ENCODE results near the gene CLEC3B.

CLEC3B gene

DNA sequence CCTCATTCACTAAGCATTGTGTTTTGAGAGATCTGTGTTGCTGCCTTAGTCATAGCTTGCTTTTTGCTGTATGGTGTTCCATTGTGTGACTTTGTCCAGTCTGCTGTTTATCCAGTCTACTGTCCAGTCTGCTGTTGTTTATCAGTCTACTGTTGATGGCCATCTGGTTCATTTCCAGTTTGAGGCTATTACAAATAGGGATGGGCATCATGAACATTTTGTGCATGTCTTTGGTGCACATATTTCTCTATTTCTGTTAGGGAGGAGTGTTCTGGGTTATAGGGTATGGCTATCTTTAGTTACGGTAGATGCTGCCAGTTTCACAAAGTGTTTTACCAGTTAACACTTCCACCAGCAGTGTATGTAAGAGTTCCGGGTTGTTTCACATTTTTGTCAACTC, 22.2 kb upstream of the CLEC3B start:
- DNase-seq = no peak

DNA sequence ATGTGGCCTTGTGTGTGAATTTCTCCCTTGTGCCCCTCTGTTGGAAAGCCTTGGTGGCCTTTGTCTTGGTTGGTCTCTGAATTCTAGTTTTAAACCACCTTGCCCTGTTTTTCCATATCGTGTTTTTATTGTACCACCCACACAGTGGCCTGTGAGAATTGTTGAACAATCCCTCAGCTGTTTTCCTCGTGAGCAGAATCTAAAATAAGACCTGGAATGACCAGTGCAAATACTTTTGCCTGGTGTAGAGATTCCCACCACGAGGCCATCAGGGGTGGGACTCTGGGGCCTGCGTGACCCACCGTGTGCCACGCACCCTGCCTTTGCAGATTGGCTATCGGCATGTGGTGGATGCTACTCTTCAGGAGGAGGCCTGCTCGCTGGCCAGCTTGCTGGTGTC, 19.0 kb upstream of the CLEC3B start:
- no peak for DNase-seq

DNA sequence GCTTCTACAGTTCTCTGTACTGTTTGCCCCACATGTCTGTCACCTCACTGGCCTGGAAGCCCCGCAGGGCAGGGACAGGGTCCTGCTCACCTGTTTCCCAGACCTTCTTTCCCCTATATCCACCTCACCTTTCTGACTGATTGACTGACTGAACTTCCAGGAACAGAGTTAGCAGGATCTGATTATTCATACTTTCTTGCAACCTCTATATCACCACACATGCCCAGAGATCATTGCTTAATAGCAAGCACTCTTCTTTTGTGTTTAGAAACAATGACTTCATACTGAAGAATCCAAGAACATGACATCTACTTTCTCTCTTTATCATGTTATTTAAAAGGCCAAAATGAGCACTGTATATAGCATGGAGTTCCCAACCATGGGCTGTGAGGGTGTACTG, 18.0 kb upstream of the CLEC3B start:
- DNase-seq = no peak

DNA sequence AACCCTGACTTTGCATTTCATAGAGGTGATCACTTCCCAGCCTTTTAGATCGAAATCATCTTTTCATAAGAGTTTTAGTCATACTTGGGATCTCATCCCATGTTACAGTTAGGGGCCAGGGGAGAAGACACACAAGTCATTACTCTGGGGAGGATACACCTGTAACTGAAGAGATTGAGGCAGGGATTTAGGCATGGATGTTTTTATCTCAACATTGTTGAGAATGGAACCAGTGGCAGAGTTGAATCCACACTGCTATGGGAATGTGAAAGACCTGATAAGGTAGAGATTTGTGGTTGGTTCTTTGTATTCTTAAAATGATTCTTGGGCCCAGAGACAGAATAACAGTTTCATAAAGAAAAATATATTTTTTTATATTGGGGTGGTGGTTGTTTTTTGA, 16.2 kb upstream of the CLEC3B start:
- no peak for DNase-seq

DNA sequence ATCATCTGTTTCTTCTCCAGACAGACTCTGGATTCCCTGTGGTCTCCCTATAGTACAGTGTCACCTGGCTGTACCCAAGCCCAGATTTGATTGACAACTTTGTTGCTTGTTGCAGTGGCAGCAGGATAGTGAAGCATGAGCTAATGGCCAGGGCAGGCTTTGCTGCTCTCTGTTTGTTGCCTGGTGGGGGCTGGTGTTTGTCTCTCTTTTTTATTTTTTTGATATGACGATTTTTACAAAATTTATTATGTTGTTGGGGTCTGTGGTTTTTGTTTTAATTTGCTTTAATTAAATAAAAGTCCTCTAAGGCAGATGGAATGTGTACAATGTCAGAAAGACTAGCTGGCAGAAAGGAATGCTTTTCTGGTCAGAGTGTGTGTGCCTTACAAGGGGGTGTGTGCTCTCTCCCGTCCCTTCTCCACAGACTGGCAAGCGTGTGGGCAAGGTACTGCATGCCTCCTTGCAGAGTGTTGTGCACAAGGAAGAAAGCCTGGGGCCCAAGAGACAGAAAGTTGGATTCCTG, 15.2 kb upstream of the CLEC3B start:
- DNase-seq = no peak

DNA sequence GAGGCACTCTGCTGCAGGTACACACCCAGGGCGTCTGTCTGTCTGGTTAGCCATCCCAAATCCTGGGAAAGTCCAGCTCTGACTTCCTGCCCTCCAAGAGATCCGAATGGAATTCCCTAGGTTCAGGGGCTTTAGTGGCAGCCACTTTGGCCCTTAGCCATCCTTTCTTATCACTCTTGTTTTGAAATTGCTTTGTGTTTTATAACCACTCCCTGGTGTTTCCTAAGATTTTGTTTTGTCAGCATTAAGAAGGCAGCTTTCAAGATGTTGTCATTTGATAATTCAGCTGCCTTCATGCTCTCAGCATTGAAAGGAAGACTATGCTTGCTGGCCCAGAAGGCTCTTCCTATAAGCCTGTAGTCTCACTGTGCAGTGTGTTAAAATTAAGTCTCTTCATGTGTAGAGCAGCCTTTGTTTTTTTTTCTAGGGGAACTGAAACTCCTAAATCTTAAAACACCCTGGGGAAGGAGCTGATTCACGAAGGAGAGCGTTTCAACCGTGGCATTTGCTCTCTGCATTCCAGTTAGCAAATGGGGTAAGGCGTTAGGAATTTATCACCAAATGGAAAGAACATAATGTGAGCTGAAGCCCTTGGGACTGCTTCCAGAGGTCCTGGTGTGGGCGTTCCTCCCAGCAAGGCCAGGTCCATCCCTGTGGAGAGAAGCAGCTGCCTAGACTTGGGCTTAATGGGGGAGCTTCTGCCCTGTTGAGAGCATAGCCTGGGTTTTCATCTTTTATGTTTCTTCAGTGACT, 14.2 kb upstream of the CLEC3B start:
- no peak for DNase-seq

DNA sequence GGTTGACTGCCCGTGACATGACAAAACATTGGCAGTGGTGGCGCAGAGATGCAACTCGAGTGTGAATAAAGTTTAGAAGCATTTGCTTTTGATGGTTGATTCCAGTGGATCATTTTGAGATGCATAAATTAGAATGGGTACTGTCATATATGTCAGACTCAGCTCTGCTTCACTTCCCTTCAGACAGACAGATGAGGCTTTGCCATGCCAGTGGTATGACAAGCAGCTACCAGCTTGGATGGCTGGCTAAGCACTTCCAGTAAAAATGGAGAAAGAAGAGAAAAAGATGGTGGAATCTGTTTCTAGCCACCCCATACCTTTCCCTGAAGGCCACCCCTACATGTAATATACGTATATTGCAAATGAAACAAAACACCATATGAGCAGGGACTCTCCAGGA, 13.5 kb upstream of the CLEC3B start:
- DNase-seq = no peak

DNA sequence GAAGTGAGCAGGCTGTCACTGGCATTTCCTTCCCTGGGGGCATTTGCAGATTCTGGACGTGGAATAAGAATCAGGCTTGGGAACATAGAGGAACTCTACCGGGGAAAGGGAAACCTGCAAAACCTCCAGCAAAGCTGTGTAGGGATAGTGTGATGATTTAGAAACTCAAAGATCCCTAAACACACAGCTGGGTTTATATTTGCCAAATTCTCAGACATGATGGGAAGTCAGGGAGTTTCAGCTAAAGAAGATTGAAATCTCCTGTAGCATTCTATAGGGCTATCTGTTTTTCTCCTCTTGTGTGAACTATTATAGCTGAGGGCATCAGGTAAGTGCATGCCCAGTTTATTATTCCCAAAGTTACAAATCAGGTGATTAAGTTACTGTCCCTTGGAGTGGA, 9.2 kb upstream of the CLEC3B start:
- no peak for DNase-seq

DNA sequence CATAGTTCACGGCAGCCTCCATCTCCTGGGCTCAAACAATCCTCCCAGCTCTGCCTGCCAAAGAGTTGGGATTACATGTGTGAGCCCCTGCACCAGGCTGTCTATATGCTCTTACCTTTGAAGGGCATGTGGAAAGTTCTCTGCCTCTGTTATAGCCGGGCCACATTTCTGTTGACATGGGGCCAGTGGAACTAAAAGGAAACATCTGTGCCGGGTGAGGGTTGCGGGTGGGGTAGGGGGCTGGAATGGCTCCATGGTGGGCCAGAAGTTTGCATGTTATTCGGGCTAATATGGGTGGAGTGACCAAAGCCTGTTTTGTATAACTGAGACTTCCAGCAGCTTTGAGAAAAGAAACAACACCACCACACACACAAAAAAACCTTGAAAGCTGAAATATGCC, 8.3 kb upstream of the CLEC3B start:
- DNase-seq = no peak

DNA sequence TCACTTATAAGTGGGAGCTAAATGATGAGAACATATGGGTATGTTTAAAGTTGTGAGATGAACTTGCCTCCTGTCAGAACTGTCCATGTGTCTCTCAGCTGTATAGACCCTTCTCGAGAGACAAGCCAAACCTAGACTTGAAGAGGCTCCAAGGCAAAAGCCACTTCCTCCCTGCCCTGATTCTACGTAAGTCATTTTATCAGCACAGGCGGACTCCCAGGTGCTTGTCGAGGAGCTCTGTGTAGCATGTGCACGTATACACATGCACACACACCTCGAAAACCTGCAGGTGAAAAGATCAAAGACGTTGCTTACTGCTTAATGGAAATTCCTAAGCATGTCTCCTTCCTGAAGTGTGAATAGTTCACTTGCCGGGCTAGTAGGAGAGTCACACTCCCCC, 5.6 kb upstream of the CLEC3B start:
- no peak for DNase-seq

DNA sequence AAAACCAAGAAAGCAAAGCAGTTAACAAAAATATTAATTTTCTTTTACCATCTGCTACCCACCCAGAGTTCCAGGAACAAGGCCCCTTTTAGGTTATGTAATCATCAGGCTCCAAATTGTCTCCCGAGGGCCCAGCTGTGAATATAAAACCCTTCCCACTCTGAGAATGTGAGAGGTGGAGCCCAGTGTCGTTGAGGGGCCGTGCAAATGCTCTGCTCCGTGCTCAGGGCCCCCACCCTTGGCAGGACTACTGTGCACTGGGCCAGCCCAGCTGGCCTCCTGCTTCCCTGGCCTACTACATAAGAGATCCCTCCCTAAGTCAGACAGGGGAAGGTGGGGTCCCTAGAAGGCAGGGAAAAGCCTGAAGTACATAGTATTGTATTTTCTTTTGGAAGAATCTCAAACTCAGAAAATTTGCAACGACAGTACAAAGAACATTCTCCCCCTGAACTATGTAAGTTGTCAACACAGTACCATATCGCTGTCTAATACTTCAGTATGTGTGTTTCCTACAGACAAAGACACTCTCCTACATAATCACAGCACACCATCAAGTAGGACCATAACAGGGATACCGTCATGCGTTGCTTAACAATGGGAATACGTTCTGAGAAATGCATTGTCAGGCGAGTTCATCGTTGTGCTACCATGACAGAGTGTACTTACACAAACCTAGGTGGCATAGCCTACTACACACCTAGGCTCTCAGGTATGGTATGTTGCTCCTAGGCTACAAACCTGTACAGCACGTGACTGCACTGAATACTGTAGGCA, 4.4 kb upstream of the CLEC3B start:
- DNase-seq = no peak

DNA sequence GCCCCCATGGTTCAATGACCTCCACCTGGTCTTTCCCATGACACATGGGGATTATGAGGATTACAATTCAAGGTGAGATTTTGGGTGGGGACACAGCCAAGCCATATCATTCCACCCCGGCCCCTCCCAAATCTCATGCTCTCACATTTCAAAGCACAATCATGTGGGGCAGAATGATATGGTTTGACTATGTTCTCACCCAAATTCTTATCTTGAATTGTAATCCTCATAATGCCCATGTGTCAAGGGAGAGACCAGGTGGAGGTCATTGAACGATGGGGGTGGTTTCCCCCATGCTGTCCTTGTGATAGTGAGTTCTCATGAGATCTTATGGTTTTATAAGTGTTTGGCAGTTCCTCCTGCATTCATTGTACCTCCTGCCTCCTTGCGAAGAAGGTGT, 2.4 kb upstream of the CLEC3B start:
- no peak for DNase-seq

DNA sequence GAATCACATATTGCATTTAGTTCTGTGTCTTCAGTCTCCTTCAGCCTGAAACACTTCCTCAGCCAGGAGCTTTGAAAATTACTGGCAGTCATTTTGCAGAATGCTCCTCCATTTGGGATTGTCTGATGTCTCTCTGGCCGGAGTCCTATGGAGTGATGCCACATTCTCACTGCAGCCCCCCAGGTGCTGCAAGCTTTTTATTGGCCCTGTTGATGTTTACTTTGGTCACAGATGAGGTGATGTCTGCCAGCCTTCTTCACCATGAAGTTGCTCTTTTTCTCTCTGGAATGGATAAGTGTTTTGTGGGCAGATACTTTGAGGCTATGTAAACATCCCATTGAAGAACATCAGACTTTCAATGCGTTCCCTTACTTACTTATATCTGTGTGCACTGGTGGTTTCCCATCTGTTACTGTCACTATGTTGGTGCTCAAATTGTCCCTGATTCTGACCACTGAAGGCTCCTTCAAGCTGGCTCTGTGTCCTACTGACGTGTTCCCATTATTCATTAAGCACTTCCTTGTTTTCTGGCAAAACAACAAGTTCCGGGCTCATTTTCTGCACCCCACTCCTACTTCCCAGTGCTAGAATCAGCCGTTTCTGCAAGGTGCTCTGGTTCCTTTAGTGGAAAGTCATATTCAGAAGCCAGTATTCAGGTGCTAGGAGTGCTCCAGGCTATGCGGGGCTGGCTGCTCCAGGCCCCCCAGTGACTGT, 1.4 kb upstream of the CLEC3B start:
- no peak for DNase-seq

DNA sequence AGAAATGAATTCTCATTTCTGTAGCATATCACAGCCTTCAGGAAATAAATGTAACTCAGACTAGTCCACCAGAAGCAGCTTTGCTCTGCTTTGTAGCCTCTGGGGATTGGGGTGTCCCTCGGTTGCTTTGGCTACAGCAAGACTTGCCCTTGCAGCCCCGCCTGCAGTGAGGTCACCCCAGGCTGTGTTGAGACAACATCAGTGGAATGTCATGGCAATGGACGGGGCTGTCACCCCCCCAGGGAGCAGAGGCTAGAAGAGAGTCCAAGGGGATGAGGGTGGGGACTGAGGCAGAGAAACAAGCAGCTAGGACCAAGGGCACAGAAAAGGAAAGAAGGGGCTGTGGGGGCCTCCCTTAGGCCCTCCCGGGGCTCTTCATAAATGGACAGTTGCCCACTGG, 854 bp downstream of the CLEC3B start:
- no peak for DNase-seq

DNA sequence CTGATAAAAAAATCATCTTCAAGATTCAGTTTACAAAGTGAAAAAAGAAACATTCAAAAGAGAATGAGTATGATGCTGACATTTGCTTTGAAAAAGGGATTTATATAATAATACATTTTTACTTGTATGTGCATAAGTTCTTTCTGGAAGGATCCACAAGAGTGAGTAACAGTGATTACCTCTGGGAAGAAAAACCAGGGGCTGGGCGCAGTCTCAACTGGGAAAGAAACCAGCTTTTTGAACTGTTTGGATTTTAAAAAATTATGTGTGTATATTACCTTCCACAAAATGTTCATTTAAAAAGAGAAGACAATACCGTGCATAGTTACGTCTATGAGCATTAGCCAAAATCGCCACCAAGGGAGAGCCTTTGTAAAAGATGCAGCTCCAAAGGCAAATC, 1.3 kb downstream of the CLEC3B start:
- no peak for DNase-seq

DNA sequence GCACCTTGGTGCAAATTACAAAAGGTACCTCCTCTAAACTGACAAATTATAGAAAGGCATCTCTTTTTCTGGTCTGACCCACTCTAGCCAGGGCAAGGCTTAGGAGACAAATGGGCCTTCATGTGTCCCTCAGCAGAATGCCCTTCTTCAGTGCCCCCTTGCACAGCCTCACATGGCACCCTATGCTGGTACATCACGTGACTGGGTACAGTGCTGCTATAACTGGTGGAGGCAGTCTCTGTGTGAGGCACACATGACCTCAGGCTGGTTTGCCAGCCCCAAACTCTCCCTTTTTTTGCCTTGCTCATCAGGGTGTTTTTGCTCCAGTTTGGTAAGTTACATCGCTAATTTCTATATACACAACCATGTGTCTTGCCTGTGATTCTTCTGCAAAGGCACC, 3.1 kb downstream of the CLEC3B start:
- DNase-seq = no peak

DNA sequence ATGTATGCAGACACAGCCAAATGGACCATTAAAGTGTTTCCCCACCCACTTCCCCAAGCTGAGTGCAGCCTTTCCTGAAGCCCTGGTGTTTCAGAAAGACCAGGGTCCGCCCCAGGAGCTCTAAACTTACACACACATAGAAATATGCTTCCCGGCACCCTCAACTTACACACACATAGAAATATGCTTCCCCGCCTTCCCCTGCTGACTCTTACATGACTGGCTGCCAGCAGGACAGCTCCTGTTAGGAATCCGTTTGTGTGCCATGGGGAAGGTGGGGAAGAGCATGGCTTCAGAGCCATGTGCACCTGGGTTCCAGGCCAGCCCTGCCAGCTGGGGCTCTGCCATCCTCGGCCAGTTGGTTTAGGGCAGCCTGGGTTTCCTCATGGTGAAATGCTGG, 3.6 kb downstream of the CLEC3B start:
- no peak for DNase-seq

DNA sequence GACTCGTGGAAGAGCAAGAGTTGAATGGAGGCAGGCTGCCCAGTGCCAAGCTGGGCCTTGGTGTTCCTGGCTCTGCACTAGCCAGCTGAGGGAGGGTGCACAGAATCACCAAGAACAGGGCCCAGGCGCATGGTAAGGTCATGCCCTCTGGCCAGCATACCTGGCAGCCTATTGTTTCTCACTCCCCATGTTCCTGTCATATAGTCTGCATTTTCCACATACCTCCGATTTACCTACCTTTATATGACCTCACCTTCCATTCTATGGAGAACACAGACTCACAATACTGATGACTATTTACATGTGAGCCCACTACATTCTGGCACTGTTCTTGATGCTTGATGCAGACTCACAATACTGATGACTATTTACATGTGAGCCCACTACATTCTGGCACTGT, 5.4 kb downstream of the CLEC3B start:
- no peak for DNase-seq

DNA sequence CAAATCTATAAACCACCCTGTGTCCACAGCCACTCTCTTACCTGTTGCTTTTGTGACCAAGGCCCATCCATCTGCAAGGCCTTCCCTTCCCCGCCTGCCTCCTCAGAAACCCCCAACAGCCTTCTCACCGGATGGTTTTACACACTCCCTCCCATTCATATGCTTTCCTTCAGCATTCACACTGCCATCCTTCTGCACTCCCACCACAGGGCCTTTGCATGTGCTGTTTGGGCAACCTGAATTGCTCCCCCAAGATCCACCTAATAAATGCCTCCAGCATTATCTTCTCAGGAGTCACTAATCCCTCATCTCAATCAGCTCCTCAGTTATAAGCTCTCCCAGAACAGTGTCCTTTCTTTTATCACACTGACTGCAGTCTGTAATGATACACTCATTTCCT, 6.0 kb downstream of the CLEC3B start:
- DNase-seq = no peak

DNA sequence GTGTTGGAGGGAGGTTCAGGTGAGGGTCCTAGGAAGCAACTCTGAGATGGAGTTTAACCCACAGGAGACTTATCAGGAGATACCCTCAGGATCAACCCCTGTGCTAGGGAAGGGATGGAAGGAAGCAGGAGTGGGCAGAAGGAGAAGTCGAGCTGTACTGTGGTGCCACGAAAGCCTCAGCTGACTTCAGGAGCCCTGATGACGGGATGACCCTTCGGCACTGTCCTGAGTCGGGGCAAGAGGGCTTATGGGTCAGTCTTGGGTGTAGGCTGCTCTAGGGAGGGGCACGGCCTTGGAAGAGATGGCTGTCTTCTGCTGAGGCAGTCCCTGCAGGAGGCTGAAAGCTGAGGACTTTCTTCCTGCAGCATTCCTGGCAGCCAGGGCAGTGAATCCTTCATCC, 7.7 kb downstream of the CLEC3B start:
- DNase-seq = no peak

DNA sequence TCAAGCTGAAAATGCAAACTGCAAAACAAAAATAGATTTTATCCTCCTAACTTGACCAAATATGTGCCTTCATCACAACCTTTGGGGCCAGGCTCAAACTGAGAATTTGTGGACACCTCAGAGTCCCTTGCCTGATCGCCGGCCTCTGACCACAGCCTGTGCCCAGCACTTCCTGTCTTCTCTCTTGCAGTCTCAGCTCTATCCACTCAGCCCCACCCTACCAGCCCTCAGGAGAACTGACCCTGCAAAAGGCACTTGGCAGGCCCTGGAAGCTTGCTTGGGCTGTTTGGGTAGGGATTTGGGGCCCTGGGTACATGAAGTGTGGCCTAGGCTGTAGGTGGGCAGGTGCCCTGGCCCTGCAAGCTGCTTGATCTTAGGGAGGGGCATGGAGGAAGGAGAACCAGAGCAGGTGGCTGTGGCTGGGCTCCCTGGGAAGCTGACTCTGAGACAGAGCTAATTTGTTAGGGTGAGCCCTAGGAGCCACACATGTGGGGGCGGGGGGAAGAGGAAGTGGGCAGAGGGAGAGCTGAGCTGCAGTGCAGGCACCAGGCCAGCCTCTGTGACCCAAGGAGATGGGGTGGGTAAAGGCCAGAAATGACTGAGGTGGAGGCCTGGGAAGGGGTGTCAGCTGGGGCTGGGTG, 8.6 kb downstream of the CLEC3B start:
- no peak for DNase-seq

DNA sequence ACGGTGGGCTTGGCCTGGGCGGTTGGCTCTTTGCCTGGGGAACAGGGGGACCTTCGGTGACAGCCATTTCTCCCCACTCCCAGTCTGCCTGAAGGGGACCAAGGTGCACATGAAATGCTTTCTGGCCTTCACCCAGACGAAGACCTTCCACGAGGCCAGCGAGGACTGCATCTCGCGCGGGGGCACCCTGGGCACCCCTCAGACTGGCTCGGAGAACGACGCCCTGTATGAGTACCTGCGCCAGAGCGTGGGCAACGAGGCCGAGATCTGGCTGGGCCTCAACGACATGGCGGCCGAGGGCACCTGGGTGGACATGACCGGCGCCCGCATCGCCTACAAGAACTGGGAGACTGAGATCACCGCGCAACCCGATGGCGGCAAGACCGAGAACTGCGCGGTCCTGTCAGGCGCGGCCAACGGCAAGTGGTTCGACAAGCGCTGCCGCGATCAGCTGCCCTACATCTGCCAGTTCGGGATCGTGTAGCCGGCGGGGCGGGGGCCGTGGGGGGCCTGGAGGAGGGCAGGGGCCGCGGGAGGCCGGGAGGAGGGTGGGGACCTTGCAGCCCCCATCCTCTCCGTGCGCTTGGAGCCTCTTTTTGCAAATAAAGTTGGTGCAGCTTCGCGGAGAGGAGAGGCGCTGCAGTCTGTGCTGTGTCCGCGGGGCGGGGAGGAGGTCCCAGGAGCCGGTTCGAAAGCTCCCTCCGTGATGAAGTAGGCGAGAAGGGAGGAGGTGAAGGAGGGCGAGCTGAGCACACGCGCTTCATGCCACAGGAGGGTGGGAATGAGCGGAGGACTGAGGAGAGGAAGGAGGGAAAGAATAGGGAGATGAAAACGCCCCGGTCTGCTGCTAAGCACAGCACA, 9.6 kb downstream of the CLEC3B start:
- DNase-seq = no peak
